LoVo (cell line): ENCODE measurements around the gene MYCL.
"Not testable (repeated sequence)": the region's sequence is repeated elsewhere in the genome, so short reads cannot be mapped to it uniquely, and the experiment has no call there.

Source experiments
- DNase-seq: peaks from one replicate; pipeline ENCODE4 v3.0.0-alpha.2; 2016; ENCODE audit warnings: low spot score

The MYCL gene

DNA sequence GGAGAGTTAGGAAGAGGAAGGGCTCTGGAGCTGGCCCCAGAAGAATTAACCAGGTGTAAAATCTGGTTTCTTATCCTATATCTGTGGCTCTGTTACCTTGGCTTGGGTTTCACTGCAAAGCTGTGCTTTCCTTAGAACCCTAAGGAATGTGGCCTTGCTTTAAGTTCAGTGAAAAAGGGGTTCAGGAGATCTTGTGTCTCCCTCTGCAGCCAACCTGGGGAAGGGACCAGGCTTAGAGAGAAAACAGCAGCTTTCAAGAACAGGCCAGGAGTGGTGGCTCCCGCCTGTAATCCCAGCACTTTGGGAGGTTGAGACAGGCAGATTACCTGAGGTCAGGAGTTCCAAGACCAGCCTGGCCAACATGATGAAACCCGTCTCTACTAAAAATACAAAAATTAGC lies 16.1 kb upstream of the MYCL start:
- no peak for DNase-seq

DNA sequence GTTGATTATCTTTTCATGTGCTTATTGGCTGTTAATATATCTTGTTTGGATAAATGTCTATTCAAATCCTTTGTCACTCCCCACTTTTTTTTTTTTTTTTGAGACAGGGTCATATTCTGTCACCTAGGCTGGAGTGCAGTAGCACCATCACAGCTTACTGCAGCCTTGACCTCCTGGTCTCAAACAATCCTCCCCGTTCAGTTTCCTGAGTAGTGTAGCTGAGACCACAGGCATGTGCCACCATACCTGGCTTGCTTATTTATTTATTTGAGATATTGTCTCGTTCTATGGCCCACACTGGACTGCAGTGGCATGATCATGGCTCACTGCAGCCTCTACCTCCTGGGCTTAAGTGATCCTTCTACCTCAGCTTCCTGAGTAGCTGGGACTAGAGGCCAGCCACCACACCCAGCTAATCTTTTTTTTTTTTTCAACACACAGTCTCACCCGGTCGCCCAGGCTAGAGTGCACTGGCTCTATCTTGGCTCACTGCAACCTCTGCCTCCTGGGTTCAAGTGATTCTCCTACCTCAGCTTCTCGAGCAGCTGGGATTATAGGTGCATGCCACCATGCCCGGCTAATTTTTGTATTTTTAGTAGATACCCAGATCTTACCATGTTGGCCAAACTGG lies 13.9 kb upstream of the MYCL start:
- DNase-seq = no peak

DNA sequence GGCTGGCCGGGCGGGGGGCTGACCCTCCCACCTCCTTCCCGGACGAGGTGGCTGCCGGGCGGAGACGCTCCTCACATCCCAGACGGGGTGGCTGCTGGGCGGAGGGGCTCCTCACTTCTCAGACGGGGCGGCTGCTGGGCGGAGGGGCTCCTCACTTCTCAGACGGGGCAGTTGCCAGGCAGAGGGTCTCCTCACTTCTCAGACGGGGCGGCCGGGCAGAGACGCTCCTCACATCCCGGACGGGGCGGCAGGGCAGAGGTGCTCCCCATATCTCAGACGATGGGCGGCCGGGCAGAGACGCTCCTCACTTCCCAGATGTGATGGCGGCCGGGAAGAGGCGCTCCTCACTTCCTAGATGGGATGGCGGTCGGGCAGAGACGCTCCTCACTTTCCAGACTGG lies 11.4 kb upstream of the MYCL start:
- DNase-seq = not testable (repeated sequence)

DNA sequence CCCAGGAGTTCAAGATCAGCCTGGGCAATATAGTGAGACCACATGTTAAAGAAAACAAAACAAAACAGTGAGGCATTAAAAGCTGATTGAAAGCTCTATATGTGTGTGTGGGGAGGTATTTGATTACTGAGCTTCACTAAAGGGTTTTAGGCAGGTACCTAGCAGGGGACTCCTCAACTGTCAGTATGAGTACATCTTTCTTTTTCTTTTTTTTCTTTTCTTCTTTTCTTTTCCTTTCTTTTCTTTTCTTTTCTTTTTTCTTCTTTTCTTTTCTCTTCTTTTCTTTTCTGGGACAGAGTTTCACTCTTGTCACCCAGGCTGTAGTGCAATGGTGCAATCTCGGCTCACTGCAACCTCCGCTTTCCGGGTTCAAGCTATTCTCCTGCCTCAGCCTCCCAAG lies 8.5 kb upstream of the MYCL start:
- DNase-seq = no peak

DNA sequence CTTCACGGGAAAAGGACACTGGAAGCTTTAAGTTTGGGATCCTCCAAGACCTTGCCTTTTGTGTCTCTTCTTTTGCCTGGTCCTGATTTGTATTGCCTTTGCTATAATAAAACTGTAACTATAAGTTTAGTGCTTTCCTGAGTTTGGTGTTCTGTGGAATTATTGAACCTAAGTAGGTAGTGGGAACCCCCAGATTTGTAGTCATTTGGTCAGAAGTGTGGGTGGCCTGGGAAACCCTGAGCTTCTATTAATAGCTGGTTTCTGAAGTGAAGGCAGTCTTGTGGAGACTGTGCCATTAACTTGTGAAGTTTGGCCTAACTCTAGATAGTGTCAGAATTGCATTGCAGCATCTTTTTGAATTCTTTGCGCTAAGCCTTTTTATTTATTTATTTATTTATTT lies 6.8 kb upstream of the MYCL start:
- DNase-seq = no peak

DNA sequence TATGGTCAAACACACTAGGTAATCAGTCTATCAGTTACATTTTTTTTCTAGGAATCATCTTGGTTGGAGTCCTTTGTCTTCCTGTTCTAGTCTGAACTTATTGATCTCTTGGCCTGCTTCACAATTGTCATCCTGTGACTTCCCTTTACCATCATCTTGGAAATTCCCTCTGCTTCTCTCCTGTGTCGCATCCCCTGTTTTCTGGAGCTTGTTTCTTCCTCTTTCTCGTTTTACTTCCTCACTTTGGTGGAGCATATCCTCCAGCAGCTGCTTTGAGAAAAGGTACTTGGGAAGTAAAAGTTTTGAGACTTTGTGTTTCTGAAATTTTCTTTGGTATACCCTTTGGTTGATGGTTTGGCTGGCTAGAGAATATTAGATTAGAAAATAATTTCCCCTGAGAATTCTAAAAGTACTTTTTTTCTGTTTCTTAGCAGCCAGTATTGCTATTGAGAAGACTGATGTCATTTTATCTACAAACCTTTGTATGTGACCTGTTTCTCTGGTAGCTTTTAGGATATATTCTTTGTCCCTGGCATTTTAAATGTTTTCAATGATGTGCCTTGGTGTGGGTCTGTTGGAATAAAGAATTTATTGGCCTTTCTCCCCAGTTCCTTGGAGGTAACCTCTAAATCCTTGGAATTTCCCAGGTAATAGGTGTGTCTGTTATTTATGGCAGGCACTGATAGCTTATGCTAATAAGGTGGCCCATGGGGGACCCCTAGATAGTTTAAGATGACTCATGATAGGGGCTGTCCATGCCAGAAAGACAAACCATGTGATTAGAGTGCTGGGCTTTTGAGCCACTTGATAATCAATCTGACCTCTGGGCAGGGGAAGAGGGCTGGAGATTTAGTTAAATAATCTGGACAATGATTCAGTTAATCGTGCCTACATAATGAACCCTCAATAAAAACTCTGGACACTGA lies 6.1 kb upstream of the MYCL start:
- DNase-seq = no peak

DNA sequence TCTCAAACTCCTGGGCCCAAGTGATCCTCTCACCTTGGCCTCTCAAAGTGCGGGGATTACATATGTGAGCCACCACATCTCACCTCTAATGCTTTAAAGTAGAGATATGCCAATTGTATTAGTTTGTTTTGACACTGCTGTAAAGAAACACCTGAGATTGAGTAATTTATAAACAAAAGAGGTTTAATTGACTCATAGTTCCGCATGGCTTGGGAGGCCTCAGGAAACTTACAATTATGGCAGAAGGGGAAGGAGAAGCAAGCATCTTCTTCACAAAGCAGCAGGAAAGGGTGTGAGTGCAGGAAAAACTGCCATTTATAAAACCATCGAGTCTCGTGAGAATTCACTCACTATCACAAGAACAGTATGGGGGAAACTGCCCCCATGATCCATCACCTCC lies 3.5 kb upstream of the MYCL start:
- no peak for DNase-seq

DNA sequence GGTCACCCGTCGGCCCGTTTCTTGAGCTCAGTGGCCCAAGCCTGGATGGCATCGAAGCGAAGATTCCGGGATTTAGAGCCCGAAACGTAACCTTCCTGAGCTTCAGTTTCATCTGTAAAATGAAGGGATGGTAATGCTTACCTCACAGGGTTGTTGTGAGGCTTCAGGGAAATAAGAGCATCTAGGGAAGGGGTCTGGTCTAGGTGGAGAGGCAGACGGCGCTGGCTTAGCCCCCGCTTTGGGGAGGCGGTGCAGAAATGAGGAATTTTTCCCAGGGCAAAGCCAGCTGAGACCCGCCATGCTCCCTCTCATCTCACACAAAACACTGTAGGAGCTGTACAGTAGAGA lies 717 bp upstream of the MYCL start:
- no peak for DNase-seq

DNA sequence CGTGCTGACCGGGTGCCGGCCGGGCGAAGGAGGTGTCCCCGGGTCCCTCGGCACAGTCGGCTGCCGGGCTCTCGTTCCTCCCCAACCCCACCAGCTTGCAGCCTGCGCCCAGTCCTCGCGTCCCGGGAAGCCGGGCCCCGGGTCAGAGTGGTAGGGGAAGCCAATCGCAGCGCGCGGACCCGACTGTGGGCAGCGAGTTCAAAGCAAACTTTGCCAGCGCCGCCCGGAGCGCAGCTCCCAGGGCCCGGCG lies 328 bp downstream of the MYCL start:
- no peak for DNase-seq

DNA sequence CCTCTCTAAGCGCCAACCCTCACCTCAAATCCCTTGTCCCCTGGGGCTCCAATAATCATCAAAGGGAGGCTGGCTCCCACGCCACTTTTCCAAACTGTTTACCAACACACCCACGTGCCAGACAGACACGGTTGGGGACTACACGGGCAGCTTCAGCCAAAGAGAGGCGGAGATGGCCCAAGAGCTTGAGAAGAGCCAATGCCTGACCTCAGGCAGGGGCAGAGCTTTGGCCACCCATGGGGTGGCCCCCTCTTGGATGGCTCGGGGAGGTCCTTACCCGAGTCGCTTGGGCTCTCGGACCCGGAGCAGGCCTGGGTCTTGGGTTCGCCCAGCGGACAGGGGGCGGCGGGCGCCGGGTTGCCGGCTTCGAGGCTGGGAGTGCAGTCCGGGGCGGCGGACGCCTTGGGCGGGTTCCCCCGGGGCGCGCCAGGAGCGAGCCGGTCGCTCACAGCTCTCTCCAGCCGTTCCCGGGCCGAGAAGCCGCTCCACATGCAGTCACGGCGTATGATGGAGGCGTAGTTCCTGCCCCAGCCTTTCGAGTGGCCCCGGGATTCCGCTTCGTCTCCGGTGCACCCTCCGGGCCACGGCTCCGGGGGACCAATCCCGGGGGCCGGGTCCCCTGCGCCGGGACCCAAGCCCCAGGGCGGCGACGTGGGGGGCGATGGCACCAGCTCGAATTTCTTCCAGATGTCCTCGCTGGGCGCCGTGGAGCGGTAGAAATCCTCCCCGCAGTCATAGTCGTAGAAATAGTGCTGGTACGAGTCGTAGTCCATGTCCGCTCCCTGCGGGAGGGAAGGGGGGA lies 854 bp downstream of the MYCL start:
- DNase-seq = no peak

DNA sequence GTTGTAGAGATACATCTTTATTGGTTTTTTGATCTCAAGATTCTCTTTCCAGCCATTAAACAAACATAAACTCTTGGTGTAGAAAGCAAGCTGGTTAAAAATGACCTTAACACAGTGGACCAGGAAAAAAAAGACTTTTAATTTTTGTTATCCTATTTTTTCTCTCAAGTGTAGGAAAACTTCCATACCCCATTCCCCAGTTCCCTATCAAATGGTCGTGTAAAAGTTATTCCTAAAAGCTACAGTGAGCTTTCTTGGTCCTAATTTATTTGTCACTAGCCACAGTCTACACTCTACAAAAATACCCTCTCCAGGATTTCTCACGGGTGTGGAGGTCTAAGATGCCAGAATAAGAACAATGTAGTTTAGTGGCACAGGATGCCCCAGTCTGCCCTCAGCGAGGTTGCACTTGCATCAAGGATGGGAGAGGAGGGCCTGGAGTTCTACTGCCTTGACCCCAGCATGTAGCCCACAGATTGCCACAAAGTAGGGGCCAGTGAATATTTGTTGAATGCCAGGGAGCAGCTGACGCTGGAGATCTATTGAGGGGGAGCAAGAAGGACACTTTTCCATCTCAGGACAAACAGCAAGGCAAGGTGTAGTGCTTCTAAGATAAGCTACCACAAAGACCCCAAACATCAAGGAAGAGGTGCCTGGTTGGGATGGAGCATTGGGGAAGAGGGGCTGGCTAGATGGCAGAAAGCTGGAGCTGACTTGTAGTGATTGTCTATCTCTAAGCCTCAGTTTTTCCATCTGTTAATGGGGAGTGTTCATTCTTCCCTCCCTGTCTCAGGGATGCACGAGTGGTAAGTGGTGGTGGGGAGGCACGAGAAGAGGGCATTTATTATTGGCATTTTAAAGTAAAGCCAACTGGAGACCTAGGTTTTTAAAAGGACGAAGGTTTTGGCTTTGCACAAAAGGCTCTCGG lies 1.8 kb downstream of the MYCL start:
- DNase-seq = no peak

DNA sequence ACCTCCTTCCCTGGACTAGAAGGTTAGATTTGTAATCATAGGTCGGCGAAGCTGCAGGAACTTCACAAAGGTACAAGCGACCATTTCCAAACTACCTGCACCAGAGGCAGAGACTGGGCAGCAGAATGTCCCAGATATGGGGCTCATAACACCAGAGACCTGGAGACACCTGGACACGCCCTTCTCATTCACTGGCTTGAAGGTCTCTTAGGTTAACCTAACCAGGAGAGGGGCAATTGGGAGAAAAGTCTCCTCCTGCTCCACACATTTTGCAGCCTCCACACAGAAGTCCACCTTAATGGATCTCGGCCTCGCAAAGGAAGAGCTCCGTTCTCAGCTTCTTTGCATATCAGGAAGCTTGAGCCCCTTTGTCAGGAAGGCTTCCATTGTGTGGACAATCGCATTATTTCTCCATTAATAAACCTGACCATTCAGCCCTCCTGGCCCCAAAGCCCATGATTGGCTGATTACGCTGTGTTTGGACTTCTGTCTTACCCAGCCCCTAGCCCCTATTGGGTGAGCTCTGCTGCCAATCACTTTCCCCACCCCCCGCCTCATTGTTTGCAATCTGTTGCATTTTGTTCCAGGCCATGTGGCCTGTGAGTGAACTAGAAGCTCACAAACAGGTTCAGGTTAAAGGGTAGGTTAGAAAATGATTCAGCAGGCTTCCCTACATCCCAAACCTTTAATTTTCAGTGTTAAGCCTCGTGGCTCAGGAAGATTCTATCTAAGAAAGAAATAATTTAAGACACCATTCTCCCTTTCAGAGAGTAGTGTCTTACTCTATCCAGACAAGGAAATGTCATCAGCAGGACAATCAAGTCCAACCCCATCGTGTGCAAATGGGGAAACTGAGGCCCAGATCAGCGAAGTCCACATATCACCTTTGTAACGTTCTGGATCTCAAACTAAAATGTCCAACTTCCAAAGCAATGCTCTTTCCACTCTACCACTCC lies 2.8 kb downstream of the MYCL start:
- DNase-seq = no peak

DNA sequence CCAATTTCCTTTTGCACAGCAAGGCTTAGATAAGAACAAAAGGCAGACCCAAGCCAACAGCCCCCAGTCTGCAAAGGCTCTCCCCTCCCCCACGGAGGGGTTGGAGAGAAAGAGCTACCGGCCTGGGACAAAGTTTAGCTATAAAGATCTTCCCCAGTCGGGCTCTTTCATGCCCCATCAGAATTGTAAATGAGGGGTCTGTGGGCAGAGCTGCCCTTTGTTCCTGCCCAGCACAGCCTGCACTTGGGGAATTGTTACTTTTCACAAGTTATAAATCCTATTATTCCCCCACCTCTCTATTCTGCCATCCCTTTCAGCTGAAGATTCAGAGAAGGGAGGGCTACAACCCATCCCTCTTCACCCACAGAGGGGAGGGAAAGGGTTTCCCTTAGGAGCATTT lies 3.5 kb downstream of the MYCL start:
- DNase-seq = no peak

DNA sequence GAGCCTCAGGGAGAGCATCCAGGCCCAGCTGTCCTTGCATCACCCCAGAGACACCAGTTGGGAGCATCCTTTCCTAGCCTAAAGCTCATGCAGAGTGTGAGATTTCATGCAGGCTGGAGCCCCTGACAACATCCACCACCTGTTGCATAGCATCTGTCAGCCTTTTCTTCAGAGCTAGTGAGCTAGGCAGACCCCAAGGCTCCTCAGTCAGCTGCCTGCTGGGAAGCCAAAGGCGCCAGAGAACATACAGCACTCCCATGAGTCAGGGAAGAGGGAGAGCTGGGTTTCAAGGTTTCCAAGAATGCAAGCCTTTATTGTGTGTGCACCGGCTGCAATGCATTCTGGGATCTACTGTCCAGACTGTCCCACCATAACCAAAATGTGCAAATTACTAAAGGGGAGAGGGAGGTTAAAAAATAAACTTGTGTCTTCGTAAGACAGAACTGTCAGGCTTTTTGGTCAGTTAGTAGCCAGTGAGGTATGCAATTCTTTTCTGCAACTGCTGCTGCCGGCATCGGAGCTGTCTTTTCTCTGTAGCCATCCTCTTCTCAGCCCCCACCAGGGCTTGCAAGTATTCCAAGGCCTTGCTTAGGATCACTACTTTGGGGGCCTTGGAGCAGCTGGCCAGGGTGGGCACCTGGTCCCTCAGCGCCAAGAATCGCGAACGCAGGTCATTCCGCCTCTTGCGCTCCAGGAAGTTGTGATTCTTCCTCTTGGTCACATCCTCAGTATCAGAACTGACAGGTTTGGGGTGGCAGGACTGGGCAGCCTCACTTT lies 4.6 kb downstream of the MYCL start:
- DNase-seq = no peak

DNA sequence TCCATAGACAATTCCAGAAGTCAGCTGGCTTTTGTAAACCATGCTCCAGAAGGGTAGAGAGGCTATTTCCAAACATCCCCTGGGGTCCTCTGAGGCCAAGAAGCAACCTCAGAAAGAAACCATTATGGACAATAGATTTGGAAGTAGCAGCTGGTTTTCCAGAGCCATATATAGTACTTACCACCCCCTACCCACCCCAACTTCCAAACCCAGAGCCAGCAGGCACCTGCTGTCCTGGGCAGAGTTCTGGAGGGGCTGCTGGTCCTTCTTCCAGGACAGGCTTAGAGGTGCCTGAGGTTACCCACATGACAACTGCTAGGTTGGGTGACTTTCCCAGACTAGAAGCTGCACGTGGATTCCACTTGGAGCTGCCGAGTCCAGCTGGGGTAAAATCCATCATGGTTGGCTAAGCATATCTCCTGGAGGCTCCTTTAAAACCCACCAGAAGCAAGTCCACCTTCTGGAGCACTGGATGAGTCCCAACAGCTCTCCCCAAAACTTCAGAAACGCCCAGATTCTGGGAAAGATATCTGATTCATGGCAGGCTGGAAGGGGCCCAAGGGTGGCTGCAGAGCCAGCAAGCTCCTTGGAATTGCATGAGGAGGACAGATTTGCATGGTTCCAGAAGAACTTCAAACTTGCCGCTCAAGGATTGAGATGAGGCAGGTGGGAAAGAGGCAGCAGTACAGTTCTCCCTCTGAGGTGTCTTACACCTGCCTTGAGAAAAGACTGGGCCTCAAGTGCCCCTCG lies 5.8 kb downstream of the MYCL start:
- DNase-seq = no peak

DNA sequence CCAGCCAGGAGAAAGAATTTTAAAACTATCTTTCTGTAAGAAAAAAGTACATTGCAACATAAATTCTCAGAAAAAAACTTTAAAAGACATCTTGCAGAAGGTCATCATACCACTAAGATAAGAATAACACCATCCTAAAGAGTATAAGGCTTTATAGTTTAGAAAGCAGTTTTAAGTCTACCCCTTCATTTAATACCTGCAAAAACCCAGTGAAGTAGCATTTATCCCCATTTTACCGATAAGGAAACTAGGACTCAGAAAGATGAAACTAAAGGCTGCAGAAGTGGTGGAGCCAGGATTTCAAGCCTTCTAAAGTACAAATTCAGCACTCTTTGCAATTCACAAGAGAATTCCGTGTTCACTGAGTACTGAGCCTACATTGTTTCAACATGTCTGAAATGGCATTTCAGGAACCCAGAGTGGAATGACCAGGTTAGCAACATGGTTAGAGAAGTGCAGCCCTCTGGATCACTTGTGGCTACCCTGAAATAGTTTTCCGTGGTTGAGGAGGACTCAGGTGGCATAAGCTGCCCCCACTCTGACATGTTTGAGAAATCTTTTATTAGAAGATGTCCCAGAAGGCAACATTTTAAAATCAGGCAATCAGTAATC lies 6.7 kb downstream of the MYCL start:
- DNase-seq = no peak

DNA sequence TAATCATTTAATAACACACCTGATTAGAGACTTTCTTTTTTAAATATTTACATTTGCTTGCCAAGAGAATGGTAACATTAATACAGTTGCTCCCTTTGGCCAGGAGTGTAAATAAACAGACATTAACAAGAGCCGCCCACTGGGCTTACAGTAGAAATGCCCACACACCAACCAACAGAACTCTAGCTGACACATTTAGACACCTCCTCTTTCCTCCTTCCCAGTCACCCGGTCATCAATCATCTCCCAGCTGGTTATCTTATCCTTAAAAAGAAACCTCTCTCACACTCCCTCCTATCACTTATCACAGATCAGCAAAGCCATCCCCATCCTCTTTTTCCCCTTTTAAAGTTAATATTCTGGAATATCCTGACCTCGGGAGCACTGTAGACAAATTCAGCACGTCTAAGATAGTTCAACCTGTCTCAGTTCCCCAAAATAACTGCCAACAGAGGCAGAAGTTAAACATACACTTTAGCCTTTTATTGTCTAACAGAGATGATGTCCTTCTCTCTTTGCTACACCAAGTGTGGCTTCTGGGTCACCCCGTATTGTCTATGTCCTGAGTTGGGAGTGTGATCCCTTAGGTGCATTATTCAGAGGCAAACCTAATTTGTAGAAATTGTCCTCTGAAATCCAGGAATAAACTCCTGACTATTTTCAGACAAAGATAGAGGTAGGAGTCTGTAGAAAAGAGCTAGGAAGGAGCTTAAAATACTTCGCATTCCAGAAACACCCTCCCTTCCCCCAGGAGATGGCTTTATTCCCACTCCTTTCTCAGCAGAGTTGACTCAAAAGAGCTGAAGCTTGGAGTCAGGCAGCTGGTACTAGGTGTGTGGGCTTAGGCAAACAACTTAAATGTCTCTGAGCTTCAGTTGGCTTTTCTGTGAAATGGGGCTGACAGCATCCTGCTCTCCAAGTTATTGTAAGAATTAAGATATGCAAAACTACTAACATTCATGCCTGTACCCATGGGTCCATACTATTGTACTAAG lies 8.8 kb downstream of the MYCL start:
- peak; percentile 43 for DNase-seq

DNA sequence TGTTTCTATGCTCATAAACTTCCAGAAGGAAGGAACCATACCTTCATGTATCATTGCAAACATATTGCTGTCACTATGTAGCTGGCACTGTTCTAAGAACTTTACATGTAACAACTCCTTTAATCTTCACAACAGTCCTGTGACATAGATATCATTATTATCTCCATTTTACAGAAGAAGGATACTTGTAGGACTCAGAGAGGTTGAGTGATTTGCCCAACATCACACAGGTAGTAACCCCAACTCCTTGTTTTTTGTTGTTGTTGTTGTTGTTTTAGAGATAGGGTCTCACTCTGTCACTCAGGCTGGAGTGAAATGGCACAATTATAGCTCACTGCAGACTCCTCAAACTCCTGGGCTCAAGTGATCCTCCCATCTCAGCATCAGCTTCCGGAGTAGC lies 10.8 kb downstream of the MYCL start:
- no peak for DNase-seq
